ENCODE measurements around the gene ADAMTS9. TPM values are rescaled to one million over a fixed set of nuclear protein-coding genes. Genes with fewer than 3 reads are reported as not detected.

The ADAMTS9 gene
- total and polyA plus RNA-seq, 2 of the 13 experiments (the other 11 are each of a cell fraction or from before 2014, with no cell fraction given): 0.02 to 0.09 TPM

DNA sequence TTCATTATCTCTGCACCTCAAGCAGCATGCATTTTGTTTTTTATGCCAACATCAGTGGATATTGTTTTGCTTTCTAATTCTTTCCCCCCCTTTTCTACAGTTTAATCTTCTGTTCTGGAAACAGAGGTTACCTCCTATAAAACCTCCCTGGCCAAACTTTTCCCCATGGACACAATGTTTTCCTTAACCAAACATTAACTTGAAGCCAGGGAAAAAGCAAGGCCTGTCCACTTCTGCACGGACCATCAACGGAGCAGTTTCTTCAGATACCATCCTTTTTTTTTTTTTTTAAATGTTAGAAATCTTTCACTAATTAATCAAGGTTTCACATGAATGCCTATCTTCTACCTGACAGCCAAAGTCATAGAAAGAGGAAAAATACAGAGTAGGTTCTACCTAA lies 127.0 kb downstream of the ADAMTS9 start:
- ATAC-seq (no peak), FAIRE-seq (no peak), DNase-seq (ENCODE audit: low spot score) (no peak)
- ChIA-PET CTCF (ENCODE audit: low intra/inter-chr PET ratio, low total read pairs) (no interaction called here), POLR2A (no interaction called here)
- no peaks in the 10 kb centered on the region for H3K9me3 ChIP-seq (ENCODE audit: low read length)
- no peaks in the 10 kb centered on the region for H4K20me1 ChIP-seq (ENCODE audit: insufficient read depth, low read length)
- no peak overlapping the region for H3K4me3 ChIP-seq (replicated peaks in 1 of 3; ENCODE audit: insufficient read depth in 1 of 3, low read depth in 2 of 3, low read length in 3 of 3)
- no peak overlapping the region for H3K9ac ChIP-seq (ENCODE audit: insufficient read depth, low read depth, low read length)
- H3K27ac ChIP-seq (ENCODE audit: extremely low read length, insufficient read depth, low read length): no peak overlapping the region
- no peaks in the 10 kb centered on the region for H3K79me2 ChIP-seq (ENCODE audit: insufficient read depth, low read length)
- H3K36me3 ChIP-seq (replicated peaks in 1 of 2; ENCODE audit: control insufficient read depth in 1 of 2, insufficient read depth in 2 of 2, low read length in 2 of 2): no peaks in the 10 kb centered on the region
- intact Hi-C loops (cut with micrococcal nuclease; ENCODE audit: unreplicated experiment): no loop called here
- no peaks in the 10 kb centered on the region for H3K4me1 ChIP-seq (ENCODE audit: insufficient read depth, low read length)
- no peak overlapping the region for H3K4me2 ChIP-seq (ENCODE audit: low read depth, low read length)
- TF ChIP-seq, protein P1, sequence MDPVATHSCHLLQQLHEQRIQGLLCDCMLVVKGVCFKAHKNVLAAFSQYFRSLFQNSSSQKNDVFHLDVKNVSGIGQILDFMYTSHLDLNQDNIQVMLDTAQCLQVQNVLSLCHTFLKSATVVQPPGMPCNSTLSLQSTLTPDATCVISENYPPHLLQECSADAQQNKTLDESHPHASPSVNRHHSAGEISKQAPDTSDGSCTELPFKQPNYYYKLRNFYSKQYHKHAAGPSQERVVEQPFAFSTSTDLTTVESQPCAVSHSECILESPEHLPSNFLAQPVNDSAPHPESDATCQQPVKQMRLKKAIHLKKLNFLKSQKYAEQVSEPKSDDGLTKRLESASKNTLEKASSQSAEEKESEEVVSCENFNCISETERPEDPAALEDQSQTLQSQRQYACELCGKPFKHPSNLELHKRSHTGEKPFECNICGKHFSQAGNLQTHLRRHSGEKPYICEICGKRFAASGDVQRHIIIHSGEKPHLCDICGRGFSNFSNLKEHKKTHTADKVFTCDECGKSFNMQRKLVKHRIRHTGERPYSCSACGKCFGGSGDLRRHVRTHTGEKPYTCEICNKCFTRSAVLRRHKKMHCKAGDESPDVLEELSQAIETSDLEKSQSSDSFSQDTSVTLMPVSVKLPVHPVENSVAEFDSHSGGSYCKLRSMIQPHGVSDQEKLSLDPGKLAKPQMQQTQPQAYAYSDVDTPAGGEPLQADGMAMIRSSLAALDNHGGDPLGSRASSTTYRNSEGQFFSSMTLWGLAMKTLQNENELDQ (CRISPR knock-in tag; IDR thresholded peaks at IDR 0.05; ENCODE audit: borderline replicate concordance): no peak
- TF ChIP-seq ZBTB20 (CRISPR knock-in tag; IDR thresholded peaks at IDR 0.05; ENCODE audit: borderline replicate concordance, low read depth) (no peak), ZNF382 (CRISPR knock-in tag; IDR thresholded peaks at IDR 0.05; ENCODE audit: borderline replicate concordance) (no peak), SP2 (CRISPR knock-in tag; IDR thresholded peaks at IDR 0.05) (no peak), ZNF772 (CRISPR knock-in tag; IDR thresholded peaks at IDR 0.05) (no peak), ATF7-NPFF (CRISPR knock-in tag; IDR thresholded peaks at IDR 0.05; ENCODE audit: low read depth) (no peak), NFATC3 (CRISPR knock-in tag; IDR thresholded peaks at IDR 0.05) (no peak), RAD51 (IDR thresholded peaks at IDR 0.05; ENCODE audit: borderline replicate concordance) (no peak), ZNF484 (CRISPR knock-in tag; IDR thresholded peaks at IDR 0.05; ENCODE audit: borderline replicate concordance, low read depth) (no peak), ZNF878 (CRISPR knock-in tag; IDR thresholded peaks at IDR 0.05) (no peak), ZNF12 (CRISPR knock-in tag; IDR thresholded peaks at IDR 0.05) (no peak), ZNF253 (CRISPR knock-in tag; IDR thresholded peaks at IDR 0.05; ENCODE audit: borderline replicate concordance) (no peak), RBM39 (IDR thresholded peaks at IDR 0.05; ENCODE audit: low read depth, low read length, poor library complexity, severe bottlenecking) (no peak), PHF5A (CRISPR knock-in tag; IDR thresholded peaks at IDR 0.05; ENCODE audit: low read depth, unreplicated experiment) (no peak), PHB2 (IDR thresholded peaks at IDR 0.05; ENCODE audit: partially characterized antibody) (no peak), GATAD1 (CRISPR knock-in tag; IDR thresholded peaks at IDR 0.05) (no peak)
- BruUV-seq (replicated peaks): no TSS peak
- in situ Hi-C loops (cut with HindIII; ENCODE audit: extremely low pct_ligation_motif_present, low pct_unique_long_range_greater_than_20kb): no loop called here
- no peak overlapping the region for H2AFZ ChIP-seq (ENCODE audit: low read length)
- no peaks in the 10 kb centered on the region for H3K27me3 ChIP-seq (ENCODE audit: control insufficient read depth in 1 of 2, insufficient read depth in 2 of 2, low read length in 2 of 2)
- 77% methylated on average over 2 of the region's 2 CpGs for WGBS (ENCODE audit: low lambda C conversion rate)
